ENCODE data around the gene RDH11. TPM values are rescaled to one million over a fixed set of nuclear protein-coding genes. Genes with fewer than 3 reads are reported as not detected.

Gene RDH11
- total and polyA plus RNA-seq, 2 donors (not counting 3 experiments of a cell fraction or from before 2014, with no cell fraction given) = 79.8 to 93.2 TPM

DNA sequence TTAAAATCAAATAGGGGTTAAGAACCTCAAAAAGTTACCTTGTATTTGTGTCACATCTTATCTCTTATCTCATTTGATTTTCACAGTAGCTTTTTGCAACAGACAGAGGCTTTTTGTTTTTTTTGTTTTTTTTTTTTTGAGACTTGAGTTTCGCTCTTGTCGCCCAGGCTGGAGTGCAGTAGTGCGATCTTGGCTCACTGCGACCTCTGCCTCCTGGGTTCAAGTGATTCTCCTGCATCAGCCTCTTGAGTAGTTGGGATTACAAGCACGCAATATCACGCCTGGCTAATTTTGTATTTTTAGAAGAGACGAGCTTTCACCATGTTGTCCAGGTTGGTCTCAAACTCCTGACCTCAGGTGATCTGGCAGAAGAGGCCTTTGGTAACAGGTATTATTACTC lies 31.8 kb upstream of the RDH11 start:
- FAIRE-seq (no peak), DNase-seq (ENCODE audit: low read depth, low spot score) (no peak)
- BruUV-seq (replicated peaks) = no TSS peak
- H3K9me1 ChIP-seq (replicated peaks; ENCODE audit: control insufficient read depth, extremely low read depth, insufficient read depth, low read length) = no peaks in the 10 kb centered on the region
- H3K27me3 ChIP-seq (ENCODE audit: control insufficient read depth in 2 of 2, insufficient read depth in 2 of 2, low read length in 2 of 2) = peaks cover 34 to 39% of the 10 kb centered on the region in 2 experiments
- H3K79me2 ChIP-seq (ENCODE audit: control insufficient read depth, insufficient read depth, low read length) = no peaks in the 10 kb centered on the region
- TF ChIP-seq EZH2 (IDR thresholded peaks at IDR 0.05; ENCODE audit: borderline replicate concordance, low read depth, low read length, severe bottlenecking) (no peak), GATA2 (IDR thresholded peaks at IDR 0.05; ENCODE audit: insufficient read depth, insufficient read length, low read depth, low read length) (no peak)
- no peak overlapping the region for H3K27ac ChIP-seq (ENCODE audit: insufficient read depth, low read depth, low read length)
- no peaks in the 10 kb centered on the region for H3K9me3 ChIP-seq (replicated peaks; ENCODE audit: control insufficient read depth, insufficient read depth, low read length)
- no peak overlapping the region for H3K4me3 ChIP-seq (replicated peaks in 1 of 3; ENCODE audit: insufficient read depth in 1 of 3, low read depth in 1 of 3, low read length in 3 of 3)
- no peak overlapping the region for H2AFZ ChIP-seq (ENCODE audit: low read depth, low read length)
- H3K4me1 ChIP-seq (ENCODE audit: control insufficient read depth, extremely low read depth, insufficient read depth, low read length) = no peaks in the 10 kb centered on the region
- POLR2A ChIA-PET = no interaction called here
- H3K36me3 ChIP-seq (ENCODE audit: control insufficient read depth in 2 of 2, extremely low read depth in 1 of 2, insufficient read depth in 2 of 2, low read length in 2 of 2) = no peaks in the 10 kb centered on the region
- H4K20me1 ChIP-seq (replicated peaks; ENCODE audit: control insufficient read depth, extremely low read depth, insufficient read depth, low read length) = no peaks in the 10 kb centered on the region
- CTCF ChIA-PET = interaction anchor here (0.7 to 1.9 kb wide), 2 partner anchors 23 to 40 kb away, joined by 4 to 8 read pairs; no protein-coding TSS in a partner anchor
- no peak overlapping the region for H3K4me2 ChIP-seq (ENCODE audit: insufficient read depth, low read length)
- intact Hi-C loops (cut with micrococcal nuclease) = no loop called here
- no peak overlapping the region for H3K9ac ChIP-seq (replicated peaks; ENCODE audit: extremely low read depth, insufficient read depth, low read length)
- dilution Hi-C loops (cut with MboI; ENCODE audit: extremely low pct_ligation_motif_present, low sequenced_read_pairs) = no loop called here

DNA sequence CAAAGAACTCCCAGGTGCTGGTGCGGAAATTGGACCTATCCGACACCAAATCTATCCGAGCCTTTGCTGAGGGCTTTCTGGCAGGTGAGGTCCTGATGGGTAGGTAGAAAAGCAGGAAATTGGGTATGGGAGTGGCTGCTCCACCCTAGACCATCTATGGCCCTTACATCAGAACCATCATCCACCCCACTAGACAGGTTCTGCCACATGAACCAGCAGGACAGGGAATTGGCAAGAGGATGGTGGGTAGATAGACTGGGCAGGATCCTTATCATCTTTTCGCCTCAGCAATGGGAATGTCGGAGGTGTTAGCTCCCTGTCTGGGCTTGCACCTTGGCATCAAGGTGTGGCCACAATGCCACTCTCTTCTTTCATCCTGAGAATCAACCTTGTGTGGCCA lies 29.6 kb upstream of the RDH11 start:
- Histone ChIP-seq H3K9me1 (replicated peaks; ENCODE audit: control insufficient read depth, extremely low read depth, insufficient read depth, low read length) (no peaks in the 10 kb centered on the region), H3K9me3 (replicated peaks; ENCODE audit: control insufficient read depth, insufficient read depth, low read length) (no peaks in the 10 kb centered on the region), H3K9ac (replicated peaks; ENCODE audit: extremely low read depth, insufficient read depth, low read length) (no peak overlapping the region), H3K4me2 (ENCODE audit: insufficient read depth, low read length) (no peak overlapping the region), H3K27ac (ENCODE audit: insufficient read depth, low read depth, low read length) (no peak overlapping the region), H3K4me3 (replicated peaks in 1 of 3; ENCODE audit: insufficient read depth in 1 of 3, low read depth in 1 of 3, low read length in 3 of 3) (no peak overlapping the region), H2AFZ (ENCODE audit: low read depth, low read length) (no peak overlapping the region), H4K20me1 (replicated peaks; ENCODE audit: control insufficient read depth, extremely low read depth, insufficient read depth, low read length) (no peaks in the 10 kb centered on the region), H3K27me3 (ENCODE audit: control insufficient read depth in 2 of 2, insufficient read depth in 2 of 2, low read length in 2 of 2) (peaks cover 52 to 55% of the 10 kb centered on the region in 2 experiments), H3K79me2 (ENCODE audit: control insufficient read depth, insufficient read depth, low read length) (no peaks in the 10 kb centered on the region), H3K4me1 (ENCODE audit: control insufficient read depth, extremely low read depth, insufficient read depth, low read length) (no peaks in the 10 kb centered on the region), H3K36me3 (ENCODE audit: control insufficient read depth in 2 of 2, extremely low read depth in 1 of 2, insufficient read depth in 2 of 2, low read length in 2 of 2) (no peaks in the 10 kb centered on the region)
- DNase-seq (ENCODE audit: low read depth, low spot score) (no peak), FAIRE-seq (no peak)
- no TSS peak for BruUV-seq (replicated peaks)
- TF ChIP-seq FOS (IDR thresholded peaks at IDR 0.05; ENCODE audit: borderline replicate concordance, insufficient read depth, low read length) (no peak), JUN (IDR thresholded peaks at IDR 0.05; ENCODE audit: borderline replicate concordance, insufficient read depth, insufficient read length, low read depth) (no peak), MYC (IDR thresholded peaks at IDR 0.05; ENCODE audit: low read depth, low read length) (no peak), GATA2 (IDR thresholded peaks at IDR 0.05; ENCODE audit: insufficient read depth, insufficient read length, low read depth, low read length) (no peak), EZH2 (IDR thresholded peaks at IDR 0.05; ENCODE audit: borderline replicate concordance, low read depth, low read length, severe bottlenecking) (no peak), POLR2AphosphoS5 (IDR thresholded peaks at IDR 0.05; ENCODE audit: insufficient read depth, low read depth, low read length) (no peak), POLR2A (IDR thresholded peaks at IDR 0.05; ENCODE audit: low read depth, low read length) (no peak)
- TF ChIP-seq, protein P1, sequence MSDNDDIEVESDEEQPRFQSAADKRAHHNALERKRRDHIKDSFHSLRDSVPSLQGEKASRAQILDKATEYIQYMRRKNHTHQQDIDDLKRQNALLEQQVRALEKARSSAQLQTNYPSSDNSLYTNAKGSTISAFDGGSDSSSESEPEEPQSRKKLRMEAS (IDR thresholded peaks at IDR 0.05; ENCODE audit: insufficient read depth, insufficient read length) = no peak
- TF ChIP-seq, protein P2, sequence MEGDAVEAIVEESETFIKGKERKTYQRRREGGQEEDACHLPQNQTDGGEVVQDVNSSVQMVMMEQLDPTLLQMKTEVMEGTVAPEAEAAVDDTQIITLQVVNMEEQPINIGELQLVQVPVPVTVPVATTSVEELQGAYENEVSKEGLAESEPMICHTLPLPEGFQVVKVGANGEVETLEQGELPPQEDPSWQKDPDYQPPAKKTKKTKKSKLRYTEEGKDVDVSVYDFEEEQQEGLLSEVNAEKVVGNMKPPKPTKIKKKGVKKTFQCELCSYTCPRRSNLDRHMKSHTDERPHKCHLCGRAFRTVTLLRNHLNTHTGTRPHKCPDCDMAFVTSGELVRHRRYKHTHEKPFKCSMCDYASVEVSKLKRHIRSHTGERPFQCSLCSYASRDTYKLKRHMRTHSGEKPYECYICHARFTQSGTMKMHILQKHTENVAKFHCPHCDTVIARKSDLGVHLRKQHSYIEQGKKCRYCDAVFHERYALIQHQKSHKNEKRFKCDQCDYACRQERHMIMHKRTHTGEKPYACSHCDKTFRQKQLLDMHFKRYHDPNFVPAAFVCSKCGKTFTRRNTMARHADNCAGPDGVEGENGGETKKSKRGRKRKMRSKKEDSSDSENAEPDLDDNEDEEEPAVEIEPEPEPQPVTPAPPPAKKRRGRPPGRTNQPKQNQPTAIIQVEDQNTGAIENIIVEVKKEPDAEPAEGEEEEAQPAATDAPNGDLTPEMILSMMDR (IDR thresholded peaks at IDR 0.05; ENCODE audit: extremely low read depth in 1 of 2, insufficient read depth in 1 of 2, low read depth in 1 of 2, low read length in 2 of 2) = no peak
- CTCF ChIA-PET = no interaction called here
- dilution Hi-C loops (cut with MboI; ENCODE audit: extremely low pct_ligation_motif_present, low sequenced_read_pairs) = no loop called here
- intact Hi-C loops (cut with micrococcal nuclease) = no loop called here
- POLR2A ChIA-PET = interaction anchor here (0.5 kb wide), 1 partner anchor 12 kb away, joined by 3 read pairs; no protein-coding TSS in a partner anchor

All from endothelial cell of umbilical vein (primary cell).